ENCODE measurements around the gene UBAP1L.
"Not testable (repeated sequence)": the region's sequence is repeated elsewhere in the genome, so short reads cannot be mapped to it uniquely, and the experiment has no call there.

UBAP1L gene

DNA sequence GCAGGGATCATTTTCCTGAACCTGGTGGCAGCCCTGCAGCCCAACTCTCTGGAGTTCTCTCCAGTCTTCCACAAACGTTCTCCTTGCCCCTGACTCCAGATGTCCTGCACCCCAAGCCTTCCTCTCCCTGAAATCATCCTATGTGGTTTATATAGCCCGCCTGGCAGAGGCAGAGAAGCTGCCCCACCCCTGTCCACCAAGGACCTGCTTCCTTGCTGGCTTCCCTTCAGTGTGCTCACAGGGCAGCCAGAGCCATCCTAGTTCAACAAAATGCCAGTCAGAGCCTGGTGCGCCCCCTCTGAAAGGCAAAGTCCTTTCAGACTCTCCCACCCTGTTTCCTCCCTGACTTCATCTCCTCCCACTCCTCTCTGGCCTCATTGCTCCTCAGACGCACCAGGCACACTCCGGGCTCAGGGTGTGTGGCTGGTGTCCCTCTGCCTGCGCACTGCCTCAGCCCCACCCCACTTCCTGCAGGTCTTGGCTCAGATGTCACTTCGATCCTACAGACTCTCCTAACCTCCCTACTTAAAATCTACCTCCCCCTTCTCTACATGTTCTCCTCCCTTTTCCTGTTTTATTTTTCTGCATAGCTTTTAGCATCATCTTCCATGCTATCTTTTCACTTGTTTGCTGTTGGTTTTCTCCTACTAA, 32.6 kb downstream of the UBAP1L start:
- no peak for DNase-seq

- DNase-seq: no peak
These were observed 33.2 kb downstream of the UBAP1L start for GRCh38 chr15:65081758-65082157.

- DNase-seq: no peak
These were observed 33.7 kb downstream of the UBAP1L start for GRCh38 chr15:65081270-65081669.

- DNase-seq: no peak
These were observed 35.4 kb downstream of the UBAP1L start for GRCh38 chr15:65079580-65079979.

GRCh38 chr15:65077981-65078352, 37.0 kb downstream of the UBAP1L start:
- peak; percentile 49 for DNase-seq

DNA sequence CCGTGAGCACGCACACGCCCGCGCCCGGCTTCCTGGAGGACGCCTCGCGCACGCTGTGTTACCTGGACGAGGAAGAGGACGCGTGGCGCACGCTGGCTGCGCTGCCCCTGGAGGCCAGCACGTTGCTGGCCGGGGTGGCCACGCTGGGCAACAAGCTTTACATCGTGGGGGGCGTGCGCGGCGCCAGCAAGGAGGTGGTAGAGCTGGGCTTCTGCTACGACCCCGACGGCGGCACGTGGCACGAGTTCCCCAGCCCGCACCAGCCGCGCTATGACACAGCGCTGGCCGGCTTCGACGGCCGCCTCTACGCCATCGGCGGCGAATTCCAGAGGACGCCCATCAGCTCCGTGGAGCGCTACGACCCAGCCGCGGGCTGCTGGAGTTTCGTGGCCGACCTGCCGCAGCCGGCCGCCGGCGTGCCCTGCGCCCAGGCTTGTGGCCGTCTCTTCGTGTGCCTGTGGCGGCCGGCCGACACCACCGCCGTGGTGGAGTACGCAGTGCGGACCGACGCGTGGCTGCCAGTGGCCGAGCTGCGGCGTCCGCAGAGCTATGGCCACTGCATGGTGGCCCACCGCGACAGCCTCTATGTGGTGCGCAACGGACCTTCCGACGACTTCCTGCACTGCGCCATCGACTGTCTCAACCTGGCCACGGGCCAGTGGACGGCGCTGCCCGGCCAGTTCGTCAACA, 37.6 kb downstream of the UBAP1L start:
- no peak for DNase-seq

DNA sequence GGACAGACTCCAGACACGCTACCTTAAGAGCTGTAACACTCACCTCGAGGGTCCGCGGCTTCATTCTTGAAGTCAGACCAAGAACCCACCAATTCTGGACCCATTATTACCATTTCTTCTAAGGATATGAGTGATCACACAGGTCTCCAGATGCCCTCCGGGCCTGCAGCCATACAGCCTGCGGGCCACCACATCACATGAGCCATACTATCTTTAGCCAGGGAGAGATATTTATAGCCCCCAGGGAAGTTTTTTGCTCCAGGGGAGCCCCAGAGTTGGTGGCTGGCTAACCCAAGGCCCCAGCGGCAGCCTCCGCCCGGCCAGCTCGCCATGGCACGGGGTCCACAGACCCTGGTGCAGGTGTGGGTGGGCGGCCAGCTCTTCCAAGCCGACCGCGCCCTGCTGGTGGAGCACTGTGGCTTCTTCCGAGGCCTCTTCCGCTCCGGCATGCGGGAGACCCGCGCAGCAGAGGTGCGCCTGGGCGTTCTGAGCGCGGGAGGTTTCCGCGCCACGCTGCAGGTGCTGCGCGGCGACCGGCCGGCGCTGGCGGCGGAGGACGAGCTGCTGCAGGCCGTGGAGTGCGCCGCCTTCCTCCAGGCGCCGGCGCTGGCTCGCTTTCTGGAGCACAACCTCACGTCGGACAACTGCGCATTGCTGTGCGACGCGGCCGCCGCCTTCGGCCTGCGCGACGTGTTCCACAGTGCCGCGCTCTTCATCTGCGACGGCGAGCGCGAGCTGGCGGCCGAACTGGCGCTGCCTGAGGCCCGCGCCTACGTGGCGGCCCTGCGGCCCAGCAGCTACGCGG, 38.3 kb downstream of the UBAP1L start, which contains the start of gene KBTBD13:
TSS of gene KBTBD13 (plus strand) at position 261 of the 805 bp plus-strand sequence. CDS start at position 331, 70 bp downstream.
- no peak for DNase-seq

- not testable (repeated sequence) for DNase-seq
These were observed 39.2 kb downstream of the UBAP1L start for GRCh38 chr15:65075607-65076395.

DNA sequence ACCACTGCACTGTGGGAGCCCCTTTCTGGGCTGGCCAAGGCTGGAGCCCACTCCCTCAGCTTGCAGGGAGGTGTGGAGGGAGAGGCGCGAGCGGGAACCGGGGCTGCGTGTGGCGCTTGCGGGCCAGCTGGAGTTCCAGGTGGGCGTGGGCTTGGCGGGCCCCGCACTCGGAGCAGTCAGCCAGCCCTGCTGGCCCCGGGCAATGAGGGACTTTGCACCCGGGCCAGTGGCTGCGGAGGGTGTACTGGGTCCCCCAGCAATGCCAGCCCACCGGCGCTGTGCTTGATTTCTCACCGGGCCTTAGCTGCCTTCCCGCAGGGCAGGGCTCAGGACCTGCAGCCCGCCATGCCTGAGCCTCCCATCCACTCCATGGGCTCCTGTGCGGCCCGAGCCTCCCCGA, 40.1 kb downstream of the UBAP1L start:
- DNase-seq: not testable (repeated sequence)

GRCh38 chr15:65072617-65073016, 42.4 kb downstream of the UBAP1L start:
- DNase-seq: no peak

- DNase-seq: no peak
These were observed 43.0 kb downstream of the UBAP1L start for GRCh38 chr15:65072027-65072426.

DNA sequence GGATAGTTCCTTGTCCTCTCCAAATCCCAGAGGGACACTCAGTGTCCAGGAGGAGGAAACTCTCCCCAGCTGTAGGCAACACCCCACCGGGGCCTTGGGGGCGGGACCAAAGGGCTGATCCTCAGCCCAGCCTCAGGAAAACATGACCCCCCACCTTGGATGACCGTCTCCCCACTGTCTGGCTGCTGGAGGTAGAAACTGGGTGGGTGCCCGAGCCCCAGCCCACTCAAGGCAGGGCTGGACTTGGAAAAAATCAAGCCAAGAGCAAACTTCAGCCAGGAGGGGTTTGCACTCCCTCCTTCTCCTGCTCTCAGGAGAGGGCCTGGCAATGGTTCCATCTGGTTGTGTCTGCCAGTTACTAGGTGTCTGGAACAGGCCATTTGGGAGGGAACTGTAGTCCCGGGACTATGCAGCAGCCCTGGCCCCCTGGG, 43.6 kb downstream of the UBAP1L start:
- no peak for DNase-seq

- no peak for DNase-seq
These were observed 45.0 kb downstream of the UBAP1L start for GRCh38 chr15:65069779-65070546.

DNA sequence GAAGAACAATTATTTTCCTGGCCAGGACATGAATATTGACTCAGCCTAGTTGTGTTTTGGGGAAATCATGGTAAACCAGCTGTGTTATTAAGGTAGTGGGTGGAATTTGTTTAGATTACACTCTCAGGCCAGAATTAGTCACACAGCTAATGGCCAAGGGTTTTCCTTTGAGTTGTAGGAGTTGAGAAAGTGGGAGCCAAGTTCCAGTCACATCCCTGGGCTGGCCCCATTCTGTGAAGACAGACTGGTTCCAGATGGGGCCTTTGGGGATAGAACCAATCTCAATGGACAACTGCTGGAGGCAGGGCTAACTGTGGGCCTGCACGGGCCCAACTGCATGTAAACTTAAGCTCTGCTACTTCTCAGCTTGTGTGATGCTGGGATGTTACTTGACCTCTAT, 45.8 kb downstream of the UBAP1L start:
- DNase-seq: no peak

GRCh38 chr15:65068403-65068788, 46.6 kb downstream of the UBAP1L start:
- DNase-seq: no peak

DNA sequence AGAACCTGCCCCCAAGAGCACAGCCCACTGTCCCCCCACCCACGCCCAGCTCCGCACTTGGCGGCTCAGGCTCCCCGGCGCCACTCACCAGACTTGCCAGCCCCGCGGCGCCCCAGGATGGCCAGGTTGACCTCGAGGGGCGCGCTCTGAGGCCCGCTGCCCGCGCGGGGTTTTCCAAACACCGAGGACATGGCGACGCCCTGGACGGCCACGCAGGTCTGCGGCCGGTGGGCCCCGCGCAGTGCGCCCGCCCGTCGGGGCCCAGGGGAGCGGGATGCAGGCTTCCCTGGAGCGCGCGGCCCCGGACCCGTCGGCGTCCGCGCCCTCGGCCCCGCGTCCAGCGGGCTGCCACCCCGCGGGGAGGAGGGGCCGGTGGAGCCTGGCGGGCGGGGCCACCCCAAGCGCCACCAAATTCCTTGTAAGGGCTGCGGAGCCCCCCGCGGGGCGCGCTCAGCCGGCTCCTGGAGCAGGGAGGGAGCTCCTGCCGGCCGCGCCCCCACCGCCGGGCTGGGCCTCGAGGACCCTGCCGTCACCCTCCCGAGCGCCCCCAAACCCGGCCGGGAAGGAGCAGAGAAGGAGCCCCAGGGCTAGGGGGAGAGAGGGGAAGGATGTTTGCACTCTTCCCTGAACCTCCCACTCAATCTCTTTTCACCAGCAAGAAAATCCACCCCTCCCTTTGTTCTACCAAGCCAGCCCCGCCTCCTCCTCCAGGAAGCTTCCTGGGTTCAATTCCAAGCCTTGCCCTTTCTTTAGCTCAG, 47.2 kb downstream of the UBAP1L start, which contains the start of gene RASL12:
TSS of gene RASL12 (minus strand) at position 347 of the 758 bp plus-strand sequence. CDS start at position 191, 156 bp downstream.
- DNase-seq: no peak

DNA sequence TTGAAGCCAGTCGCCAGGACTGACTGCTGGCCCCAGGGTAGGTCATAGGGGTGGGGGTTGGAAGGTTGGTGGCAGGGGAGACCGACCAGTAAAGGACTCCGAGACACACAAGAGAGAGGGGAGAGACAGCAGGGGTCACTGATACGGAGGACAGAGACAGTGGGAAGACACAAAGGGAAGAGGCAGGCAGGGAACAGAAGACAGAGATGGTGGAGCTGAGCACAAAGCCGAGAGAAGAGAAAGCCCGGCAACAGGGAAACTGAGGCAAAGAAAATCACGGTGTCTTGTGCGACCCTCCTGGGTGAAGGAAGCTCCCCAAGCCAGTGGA, 47.7 kb downstream of the UBAP1L start:
- no peak for DNase-seq

DNA sequence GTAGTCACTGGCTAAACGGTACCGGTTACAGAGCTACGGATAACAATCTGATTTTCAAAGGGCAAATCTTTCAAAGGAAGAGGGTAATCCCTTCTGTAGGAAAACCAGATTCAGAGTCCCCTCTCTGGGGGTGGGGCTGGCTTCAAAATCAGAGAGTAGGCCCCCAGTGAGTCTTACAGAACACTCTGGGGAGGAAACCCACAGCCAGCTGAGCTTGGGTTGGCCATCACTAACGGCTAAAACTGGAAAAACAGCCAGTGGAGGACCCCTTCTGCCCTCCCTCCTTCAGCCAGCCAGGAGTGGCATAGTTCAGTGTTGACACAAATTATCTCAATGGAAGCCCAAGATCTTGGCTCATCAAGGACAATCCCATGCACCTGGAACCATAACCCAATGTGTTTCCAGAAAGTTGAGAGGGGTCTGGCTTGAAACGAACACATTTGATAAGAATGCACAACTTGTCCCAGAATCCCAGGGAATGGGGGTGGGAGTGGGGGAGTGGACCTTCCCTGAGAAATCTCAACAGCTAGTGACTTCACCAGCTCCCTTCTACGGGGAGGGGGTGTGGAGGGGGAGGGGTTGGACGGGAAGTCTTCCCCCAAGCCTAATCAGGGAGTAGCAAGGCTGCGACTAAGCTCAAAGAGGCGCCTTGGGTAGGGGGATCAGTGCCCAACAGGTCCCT, 48.2 kb downstream of the UBAP1L start:
- no peak for DNase-seq

- no peak for DNase-seq
These were observed 48.9 kb downstream of the UBAP1L start for GRCh38 chr15:65066001-65066634.

- DNase-seq: no peak
These were observed 52.3 kb downstream of the UBAP1L start for GRCh38 chr15:65062726-65063125.

All from activated CD4-positive, CD25-positive, alpha-beta regulatory T cell treated with anti-CD3 and anti-CD28 coated beads, Interleukin-2, amount 50 U/mL, for 72 hours (primary cell).